LoVo (cell line): ENCODE results near the gene NUP107.
"Not testable (repeated sequence)": the region's sequence is repeated elsewhere in the genome, so short reads cannot be mapped to it uniquely, and the experiment has no call there.

Source experiments
- DNase-seq: peaks from one replicate; pipeline ENCODE4 v3.0.0-alpha.2; 2016; ENCODE audit warnings: low spot score

Gene NUP107

DNA sequence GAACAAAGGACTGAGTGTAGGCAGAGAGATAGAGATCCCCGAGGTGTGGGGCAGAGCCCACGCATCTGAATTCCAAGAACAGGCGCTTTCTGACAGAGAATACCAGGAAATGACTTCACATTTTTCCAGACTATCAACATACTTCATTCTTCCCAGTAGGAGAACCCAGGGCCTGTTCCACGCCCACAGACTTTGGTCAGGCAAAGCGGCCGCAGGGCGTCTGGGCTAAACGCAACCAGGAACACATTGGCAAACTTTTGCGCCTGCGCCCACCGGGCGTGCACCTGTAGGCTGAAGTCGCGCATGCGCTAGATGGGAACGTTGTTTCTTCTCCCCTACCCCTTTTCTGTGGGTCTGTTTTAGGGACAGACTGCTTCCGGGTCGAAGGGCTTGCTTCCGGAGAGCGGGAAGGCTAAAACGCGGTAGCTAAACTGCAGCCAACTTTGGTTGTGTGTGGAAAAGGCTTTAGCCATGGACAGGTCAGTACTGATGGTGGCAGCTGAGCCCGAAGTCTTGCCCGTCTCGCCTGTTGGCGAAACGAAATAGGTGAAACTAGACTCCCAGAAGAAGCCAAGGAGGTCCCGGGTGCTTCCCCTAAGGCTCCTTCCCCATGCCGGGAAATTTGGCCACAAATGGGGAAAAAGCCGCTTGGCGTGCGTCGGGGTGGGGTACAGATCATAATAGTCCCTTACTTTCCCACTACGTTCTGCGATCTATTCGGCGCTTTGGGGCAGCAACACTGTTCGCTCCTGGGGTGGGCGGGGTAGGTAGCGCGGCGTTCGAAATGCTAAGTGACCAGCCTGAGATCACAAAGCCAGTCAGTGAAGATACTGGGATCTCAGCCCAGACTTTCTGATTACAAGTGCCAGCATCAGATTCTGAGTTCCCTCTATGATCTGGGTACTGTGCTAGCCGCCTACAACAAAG is at the start of gene NUP107:
TSS of gene NUP107 (plus strand) at position 384 of the 927 bp plus-strand sequence. CDS start at position 472, 88 bp downstream.
- DNase-seq = peak; percentile 100

DNA sequence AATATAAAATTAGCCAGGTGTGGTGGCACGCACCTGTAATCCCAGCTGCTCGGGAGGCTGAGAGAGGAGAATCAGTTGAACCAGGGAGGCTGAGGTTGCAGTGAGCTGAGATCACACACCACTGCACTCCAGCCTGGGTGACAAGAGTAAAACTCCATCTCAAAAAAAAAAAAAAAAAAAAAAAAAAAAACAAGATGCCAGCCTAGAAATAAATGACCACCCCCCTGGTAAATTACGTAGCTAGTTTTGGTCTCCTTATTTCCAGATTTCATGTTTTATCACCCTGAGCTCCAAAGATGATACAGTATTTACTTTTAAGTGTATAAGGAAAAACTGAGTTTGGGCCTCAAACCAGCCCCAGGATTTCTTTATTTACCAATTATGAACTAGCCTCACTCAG is 49.3 kb upstream of the NUP107 start:
- DNase-seq = not testable (repeated sequence)

DNA sequence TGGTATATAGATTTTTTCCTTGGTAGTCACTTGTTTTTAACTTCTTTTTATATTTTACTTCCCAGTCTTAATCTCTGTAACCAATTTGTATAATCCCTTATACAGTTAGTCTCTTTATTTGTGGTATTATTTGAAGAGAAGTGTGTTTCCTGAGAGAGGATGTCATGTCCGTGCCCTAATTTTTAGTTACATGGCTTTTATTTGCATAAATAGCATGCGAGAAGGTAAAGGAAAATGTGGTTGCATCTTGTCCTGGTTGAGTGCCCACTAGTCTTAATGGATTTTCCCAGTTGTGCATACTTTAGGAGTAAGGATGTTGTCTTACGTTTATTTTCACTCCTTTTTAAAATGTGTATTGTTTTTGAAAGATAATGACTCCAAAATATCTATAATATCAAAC is 48.6 kb upstream of the NUP107 start:
- DNase-seq = no peak

DNA sequence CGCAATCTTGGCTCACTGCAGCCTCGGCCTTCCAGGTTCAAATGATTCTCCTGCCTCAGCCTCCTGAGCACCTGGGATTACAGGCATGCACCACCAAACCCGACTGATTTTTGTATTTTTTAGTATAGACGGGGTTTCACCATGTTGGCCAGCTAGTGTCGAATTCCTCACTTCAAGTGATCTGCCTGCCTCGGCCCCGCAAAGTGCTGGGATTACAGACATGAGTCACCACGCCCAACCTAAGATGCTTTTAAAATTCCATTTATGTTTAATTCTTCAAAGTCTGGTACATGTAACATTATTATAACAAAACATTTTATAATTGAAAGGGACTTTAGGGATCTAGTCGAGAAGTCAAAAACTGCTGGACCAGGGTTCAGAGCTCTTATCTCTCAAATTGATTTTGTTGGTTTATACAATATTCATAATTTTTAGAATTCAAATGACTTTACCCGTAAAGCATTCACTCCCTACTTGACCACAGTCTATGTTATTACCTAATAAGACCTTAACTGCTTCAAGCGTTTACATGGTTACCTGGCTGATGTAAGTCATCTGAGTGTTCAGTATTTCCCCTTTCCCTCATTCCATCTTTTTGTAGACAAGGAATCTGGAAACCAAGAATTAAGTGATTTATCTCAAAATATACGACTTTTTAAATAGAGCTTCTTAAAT is 47.9 kb upstream of the NUP107 start:
- DNase-seq = no peak

DNA sequence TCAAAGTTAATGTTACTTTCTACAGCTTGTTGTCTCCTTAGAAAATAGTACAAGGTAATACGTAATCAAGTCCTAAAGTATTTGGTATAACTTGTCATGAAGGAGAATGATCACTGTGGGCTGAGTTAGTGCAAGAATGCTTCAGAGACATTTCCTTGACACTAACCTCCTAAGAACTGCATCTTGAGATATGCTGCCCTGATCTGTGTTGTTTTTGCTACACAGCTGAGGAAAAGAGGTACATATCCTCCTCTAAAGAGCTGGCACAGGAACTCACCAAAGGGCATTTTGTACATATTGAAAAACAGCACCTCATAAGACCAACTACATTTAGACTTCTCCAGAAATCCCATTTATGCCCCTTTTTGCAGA is 47.4 kb upstream of the NUP107 start:
- no peak for DNase-seq

DNA sequence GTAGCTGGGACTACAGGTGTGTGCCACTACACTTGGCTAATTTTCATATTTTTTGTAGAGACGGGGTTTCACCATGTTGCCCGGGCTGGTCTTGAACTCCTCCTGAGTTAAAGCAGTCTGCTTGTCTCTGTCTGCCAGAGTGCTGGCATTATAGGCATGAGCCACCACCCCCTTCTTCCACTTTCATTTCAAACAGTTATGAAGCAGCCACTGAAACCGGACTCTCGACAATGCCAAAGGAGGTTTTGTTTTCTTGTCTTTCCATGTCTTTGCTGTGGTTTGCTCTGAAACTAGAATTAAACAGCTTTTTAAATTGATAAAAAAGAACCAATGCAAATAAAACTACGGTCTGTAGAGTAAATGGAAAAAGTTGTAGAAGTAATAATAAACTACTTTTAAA is 45.6 kb upstream of the NUP107 start:
- no peak for DNase-seq

DNA sequence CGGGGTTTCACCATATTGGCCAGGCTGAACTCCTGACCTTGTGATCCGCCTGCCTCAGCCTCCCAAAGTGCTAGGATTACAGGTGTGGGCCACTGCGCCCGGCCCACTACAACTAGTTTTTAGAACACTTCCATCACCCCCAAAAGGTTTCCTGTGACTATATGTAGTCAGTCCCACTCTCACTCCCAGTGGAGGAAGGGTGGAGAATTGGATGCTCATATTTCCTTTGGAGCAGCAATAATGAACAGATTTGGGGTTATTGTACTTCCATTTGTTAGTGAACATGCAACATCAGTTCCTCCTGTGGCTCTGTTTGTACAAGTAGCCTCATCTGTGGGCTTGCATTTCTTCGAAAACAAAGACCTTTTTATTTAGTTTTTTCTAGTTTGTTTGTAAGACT is 40.3 kb upstream of the NUP107 start:
- no peak for DNase-seq

DNA sequence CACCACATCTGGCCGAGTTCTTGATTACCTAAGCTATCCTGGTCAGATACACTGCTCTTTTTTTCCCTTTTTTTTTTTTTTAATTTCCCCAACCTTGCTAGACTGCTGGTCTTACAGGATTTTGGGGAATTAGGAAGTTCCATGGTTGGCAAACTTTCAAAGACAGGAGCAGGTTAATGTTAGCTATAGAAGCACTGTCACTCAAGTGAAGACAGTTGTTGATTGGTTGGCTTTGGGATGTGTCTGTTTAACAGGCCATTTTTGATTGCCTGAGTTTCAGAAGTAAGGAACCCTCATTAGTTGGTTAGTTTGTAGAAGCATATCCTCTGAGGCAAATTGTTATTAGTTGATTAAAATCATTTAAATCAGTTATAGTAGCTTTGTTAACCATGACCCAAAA is 39.3 kb upstream of the NUP107 start:
- no peak for DNase-seq

DNA sequence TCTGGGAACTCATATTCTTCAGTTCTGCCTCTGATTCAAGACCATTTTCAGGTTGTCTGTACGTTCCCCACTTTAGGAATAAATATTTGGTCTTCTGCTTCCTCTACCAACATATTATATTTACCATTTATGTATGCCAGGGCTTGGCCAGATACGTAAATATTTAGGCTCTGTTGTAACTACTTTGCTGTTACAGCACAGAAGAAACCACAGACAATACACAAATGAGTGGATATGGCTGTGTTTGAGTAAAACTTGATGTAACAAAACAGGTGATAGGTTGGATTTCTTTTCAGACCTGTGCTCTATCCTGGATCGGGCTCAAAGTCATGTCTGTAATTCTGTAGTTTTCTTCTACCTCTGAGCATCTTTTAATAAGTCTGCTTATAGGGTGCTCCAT is 38.6 kb upstream of the NUP107 start:
- DNase-seq = no peak

DNA sequence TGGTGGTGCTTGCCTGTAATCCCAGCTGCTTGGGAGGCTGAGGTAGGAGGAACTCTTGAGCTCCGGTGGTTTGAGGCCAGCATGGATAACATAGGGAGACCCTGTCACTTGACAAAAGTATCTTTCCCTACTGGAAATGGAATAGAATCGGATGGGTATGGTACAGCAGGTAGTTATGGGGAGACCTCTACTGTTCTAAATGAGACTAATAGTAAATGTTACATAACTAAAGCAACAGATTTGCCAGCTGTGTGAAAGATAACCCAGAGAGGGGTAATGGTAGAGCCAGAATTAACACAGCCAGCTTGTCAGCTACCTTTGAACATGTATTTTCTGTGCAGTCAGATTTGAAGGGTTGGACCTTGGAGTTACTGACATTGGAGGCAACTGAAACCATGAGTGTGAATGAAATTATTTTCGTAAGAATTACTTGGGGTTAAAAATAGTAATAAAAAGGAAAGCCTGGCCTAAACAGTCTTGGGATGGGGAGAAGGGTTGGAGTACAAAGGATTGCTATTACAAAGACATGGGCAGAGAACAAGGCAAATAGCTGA is 21.7 kb upstream of the NUP107 start:
- DNase-seq = no peak

DNA sequence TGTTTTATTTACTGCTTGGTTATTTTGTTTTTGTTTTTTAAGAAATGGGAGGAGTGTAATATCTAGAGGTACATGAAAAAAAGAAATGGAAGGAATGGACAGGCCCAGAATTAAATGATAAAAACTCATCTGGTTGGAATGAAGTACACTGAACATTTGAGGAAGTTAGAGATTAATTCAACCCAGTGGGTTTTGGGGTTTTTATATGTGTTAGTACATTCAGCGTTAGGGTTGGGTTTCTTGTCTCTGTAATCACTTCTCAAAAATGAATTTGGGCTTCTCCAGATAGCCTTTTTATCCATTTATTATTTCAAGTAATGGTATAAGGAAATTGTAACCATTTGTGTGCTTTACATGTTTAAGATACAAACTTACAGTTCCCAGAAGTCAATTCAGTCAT is 19.5 kb upstream of the NUP107 start:
- DNase-seq = no peak

DNA sequence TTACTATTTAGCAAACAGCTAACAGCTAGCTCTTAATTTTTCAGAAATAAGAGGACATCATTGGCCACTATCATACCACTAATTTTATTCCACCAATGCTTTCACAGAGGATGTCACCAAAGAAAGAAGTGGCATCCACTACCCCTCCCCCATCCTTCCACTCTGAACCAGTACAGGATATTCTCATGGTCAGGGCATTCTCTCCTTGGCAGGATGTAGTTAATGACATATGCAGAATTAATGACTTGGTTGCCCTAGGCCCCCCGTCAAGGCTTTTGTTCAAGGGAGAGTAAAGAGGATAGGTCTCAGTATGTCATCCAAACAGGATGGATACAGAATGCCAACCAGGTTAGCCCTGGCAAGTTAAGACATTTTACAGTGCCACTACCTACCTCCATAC is 18.9 kb upstream of the NUP107 start:
- no peak for DNase-seq

DNA sequence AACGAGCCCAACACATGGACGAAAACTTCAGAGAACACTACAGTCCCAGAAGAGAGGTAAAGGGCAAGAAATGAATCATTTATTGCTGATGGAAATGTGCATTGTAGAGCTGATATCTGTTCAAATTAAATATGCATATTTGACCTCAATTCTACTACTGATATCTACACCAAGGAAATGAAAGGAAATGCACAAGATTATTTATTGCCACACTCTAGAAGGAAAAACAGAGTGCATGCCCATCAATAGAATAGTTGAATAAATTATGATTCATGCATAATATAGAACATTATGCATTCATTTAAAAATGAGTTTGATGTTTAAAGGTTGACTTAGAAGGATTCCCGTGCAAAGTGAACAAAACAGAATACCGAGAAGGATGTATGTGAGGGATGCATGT is 15.6 kb upstream of the NUP107 start:
- DNase-seq = no peak

DNA sequence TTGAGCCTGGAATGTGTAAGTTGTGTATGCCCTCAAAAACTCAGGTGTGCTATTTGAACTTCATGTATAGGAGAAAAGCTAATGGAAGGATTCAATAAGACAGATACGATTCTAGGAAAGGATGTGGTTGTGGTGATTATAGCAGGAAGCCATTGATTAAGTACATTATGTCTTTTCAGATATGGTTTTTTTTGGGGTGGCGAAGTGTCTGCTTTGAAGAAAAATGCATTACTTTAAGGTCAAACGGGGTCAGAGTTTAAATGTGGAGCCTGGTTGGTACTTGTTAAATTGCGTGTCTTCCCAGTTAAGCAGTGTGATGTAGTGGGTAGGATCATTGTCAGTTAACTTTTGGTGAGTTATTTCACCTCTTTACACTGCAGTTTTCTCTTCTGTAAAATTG is 13.0 kb upstream of the NUP107 start:
- no peak for DNase-seq

DNA sequence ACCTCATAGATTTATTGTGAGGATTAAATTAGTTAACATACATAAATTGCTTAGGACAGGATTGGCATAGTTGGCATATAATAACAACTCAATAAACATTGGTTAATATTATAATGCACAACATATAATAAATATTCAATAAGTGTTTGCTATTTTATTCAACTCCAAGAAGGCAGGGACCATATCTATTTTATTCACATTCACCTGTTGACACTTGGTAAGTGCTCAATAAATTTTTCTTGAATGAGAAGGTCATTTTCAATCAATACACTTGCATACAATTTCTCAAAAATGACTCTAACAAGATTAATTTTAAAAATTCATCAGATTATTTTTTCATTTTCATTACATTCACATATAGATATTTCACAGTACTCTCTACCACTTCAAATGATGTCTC is 12.4 kb upstream of the NUP107 start:
- DNase-seq = no peak

DNA sequence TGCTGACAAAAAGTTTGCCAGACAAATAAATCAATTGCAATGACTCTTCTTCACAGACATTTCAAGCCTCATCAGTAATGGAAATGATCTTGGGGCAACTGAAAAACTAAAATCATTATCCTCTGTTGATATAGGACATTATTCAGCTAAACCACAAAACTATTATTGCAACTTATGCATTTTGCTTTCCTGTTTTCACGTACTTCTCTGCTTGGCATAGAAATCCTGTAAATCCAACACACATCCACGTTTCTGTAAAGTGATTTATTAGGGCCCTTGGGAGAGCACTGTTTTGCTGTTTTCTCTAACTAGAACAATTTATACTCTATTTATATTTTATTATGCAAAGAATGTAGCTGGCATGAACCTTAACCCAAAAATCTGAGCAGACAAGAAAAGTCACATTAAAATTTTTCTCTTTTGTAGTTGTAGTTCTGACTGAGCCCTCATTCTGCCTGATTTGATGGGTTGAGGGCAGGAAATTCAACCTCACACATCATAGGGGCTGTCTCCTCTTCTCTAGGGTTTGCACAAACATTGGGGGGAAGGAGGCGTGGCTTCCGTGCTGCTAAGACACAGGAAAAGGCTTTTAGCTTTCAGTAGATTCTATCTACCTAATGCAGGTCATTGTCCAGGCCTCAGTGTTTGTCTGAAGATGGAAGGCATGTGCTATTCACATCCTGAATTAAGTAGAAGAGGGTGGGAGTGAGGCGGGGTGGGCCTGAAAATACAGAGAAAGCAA is 11.5 kb upstream of the NUP107 start:
- DNase-seq = no peak

DNA sequence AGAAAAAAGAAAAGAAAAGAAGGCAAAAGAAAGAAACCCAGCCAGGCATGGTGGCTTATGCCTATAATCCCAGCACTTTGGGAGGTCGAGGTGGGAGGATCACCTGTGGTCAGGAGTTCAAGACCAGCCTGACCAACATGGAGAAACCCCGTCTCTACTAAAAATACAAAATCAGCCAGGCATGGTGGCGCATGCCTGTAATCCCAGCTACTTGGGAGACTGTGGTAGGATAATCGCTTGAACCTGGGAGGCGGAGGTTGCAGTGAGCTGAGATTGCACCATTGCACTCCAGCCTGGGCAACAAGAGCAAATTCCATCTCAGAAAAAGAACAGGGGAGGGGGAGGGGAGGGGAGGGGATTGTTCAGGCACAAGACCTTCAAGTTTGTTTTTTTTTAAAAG is 9.9 kb upstream of the NUP107 start:
- not testable (repeated sequence) for DNase-seq

DNA sequence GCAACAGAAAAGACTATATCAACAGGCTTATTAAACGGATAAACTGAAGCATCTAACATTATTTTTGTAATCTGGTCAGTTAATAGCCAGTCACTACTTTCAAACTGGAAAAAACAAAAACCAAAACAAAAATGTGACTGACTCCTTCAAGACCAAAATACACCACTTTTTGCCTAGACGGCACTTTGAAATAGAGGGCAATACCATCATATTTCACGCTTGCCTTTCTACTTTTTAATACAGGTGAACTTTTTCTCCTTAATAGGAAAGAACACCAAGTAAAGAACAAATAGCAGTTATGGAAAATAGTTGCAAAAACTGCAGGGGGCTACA is 550 bp upstream of the NUP107 start:
- peak; percentile 20 for DNase-seq

DNA sequence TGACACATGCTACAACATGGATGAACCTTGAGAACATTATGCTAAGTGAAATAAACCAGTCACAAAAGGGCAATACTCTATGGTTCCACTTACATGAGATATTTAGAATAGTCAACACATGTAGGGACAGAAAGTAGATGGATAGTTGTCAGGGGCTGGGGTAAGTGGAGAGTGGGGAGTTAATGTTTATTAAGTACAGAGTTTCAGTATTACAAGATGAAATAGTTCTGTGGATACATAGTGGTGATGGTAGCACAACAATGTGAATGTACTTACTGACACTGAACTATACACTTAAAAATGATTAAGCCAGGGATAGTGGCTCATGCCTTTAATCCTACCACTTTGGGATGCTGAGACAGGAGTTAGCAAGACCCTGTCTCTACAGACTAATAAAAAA is 8.7 kb downstream of the NUP107 start:
- DNase-seq = no peak

DNA sequence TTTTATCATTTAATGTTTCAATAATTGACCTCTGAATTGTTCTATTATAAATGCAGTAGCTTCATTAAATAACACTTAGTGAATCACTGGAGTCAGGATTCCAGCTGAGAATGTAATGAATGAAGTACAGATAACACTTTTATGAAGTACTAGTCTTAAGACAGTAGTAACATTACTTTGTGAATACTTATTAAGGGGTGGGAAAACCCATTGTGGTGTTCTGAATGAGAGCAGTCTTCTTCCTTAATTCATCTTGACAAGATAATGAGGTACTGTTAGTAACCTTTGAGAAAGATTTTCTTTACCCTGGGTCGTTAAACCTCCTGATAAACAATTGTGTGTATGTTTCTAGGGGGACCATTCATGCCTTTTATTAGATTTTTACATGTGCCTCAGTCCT is 12.7 kb downstream of the NUP107 start:
- DNase-seq = no peak

DNA sequence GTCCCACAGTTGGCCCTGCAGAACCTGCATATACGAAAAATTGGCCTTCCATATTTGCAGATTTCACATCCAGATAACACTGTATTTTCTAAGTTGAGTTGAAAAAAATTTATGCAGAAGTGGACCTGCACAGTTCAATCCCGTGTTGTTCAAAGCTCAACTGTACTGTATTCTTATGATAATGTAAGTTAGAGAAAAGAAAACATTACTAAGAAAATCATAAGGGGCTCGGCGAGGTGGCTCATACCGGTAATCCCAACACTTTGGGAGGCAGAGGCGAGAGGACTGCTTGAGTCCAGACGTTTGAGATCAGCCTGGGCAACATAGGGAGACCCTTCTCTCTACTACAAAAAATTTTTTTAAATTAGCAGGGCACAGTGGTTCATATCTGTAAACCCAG is 41.0 kb downstream of the NUP107 start:
- DNase-seq = no peak

DNA sequence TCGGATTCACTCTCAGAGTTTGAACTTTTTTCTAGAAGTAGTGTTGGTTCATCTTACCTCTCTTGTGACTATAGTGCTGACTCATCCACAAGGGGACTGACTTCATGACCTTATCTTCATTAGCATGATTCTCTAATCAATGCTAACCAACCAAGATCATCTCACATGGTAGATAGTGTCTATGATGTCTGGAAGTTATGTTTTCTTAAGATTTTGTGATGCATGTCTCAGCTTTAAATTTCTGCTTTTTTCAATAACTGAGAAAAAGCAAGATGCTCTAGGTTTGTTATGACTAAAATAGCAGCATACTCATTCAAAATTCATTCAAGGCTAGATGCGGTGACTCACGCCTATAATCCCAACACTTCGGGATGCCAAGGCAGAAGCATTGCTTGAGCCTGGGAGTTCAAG is 46.9 kb downstream of the NUP107 start:
- no peak for DNase-seq

DNA sequence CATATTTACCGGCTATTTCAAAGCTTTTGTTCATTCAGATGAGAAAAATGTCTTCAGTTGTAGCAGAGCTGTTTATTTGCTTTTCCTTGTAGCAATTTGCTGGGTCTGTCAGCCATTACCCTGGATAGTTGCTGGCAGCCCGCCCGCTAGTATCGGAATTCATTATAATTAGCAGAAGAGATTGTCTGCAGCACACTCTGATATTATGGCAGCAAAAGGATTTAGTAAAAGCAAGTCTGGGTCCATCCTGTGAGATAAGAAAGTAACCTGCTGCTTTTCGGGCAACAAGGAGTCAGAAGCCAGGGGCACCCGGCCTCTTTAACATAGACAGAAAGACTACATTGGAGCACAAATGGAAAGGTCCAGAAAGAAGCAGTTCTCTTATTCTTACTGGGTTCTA is 53.1 kb downstream of the NUP107 start:
- no peak for DNase-seq
